ENCODE results near the gene WDR31. TPM values are rescaled to one million over a fixed set of nuclear protein-coding genes. Genes with fewer than 3 reads are reported as not detected.
"Not testable (repeated sequence)": the region's sequence is repeated elsewhere in the genome, so short reads cannot be mapped to it uniquely, and the experiment has no call there.

WDR31 gene
- total RNA-seq, 1 donor from 2014 or later, result 0.35 TPM

- no peak for TF ChIP-seq CTCF (conservative IDR thresholded peaks at IDR 0.05; ENCODE audit: low read depth, low read length)
- H3K4me3 ChIP-seq (ENCODE audit: low read depth, low read length), result no peak overlapping the region
- DNase-seq (ENCODE audit: low read depth), result no peak
These were observed 40.8 kb upstream of the WDR31 start for GRCh38 chr9:113380869-113381378.

GRCh38 chr9:113379829-113380210 is 39.7 kb upstream of the WDR31 start:
- not testable (repeated sequence) for H3K4me3 ChIP-seq (ENCODE audit: low read depth, low read length); DNase-seq (ENCODE audit: low read depth)

- H3K4me3 ChIP-seq (ENCODE audit: low read depth, low read length); DNase-seq (ENCODE audit: low read depth): not testable (repeated sequence)
These were observed 39.2 kb upstream of the WDR31 start for GRCh38 chr9:113379094-113379828.

DNA sequence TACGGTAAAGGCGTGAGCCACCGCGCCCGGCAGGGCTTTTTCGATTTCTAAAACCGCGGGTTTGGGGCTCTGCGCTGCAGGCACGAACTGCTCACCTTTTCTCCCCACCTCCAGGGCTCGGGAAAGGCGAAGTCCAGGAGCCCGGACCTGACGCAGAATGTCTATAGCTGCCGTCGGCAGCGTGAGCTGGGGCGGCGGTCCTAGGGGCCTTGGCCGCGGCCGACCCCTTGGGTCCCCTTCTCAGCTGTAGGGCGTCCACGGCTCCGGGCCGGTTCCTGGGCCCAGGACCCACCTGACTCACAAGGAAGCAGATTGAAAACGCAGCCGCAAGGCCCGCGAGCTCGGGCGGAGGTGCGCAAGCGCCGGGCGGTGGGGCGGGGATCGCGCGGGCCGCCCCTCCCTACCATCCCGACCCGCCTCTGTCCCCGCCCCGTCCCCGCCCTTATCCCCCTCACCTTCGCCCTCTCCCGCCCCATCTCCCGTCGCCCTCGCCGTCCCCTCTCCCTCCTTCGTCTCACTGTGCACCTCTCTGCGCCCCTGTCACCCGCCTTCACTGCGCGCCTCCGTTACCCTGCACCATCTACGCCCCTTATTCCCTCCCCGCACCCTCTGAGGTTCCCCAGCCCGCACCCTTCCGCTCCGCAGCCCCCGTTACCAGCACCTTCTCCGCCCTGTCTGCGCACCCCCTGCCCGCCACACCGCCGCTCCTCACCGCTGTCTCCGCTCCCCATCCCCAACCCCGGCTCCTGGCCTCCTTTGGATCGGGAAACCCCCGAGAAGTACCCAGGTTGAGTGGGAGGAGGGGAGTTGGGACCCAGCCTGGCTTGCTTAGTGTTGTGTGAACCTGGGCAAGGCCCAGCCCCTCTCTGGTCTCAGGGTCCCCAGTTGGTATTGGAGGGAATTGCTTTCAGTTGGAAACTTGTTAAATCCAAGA is 36.8 kb upstream of the WDR31 start, which contains the start of gene HDHD3:
TSS of gene HDHD3 (minus strand) at position 353 of the 934 bp plus-strand sequence. CDS start 2,632 bp downstream, outside the sequence.
- TF ChIP-seq CTCF (conservative IDR thresholded peaks at IDR 0.05; ENCODE audit: low read depth, low read length), result no peak
- peak within 1 kb of the TSS; percentile 94 for H3K4me3 ChIP-seq (ENCODE audit: low read depth, low read length)
- no peak for DNase-seq (ENCODE audit: low read depth)

GRCh38 chr9:113375057-113376023 is 35.3 kb upstream of the WDR31 start:
- no peak for DNase-seq (ENCODE audit: low read depth)
- H3K4me3 ChIP-seq (ENCODE audit: low read depth, low read length), result peak overlapping the region; percentile 60
- TF ChIP-seq CTCF (conservative IDR thresholded peaks at IDR 0.05; ENCODE audit: low read depth, low read length), result no peak

DNA sequence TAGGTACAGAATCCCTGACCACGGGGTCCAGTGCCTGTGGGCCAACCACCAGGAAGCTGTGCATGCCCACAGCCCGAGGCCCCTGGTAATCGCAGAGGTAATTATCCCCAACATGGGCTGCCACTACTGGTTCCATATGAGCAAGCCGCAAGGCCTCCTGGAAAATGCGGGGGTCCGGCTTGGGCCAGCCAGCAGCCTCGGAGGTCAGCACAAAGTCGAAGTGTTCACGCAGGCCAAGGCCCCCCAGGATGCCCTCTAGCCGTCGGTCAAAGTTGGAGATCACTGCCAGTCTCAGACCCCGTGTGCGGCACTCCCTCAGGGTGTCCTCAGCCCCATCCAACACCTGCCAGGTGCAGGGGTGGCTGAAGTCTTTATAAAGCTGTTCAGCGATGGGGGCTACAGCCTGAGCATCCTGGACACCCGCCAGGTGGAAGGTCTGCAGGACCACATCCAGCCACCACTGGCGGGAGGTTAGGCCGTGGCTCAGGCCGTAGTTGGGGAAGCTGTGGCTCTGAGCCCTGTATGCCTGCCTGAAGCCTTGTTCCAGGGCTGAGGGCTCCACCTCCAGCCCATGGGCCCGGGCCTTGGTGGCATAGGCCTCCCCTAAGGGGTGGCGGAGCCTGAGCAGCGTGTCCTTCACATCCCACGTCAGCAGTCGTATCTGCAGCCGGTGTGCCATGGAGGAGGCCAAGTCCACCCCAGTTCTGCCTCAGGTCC is 33.8 kb upstream of the WDR31 start:
- TF ChIP-seq CTCF (conservative IDR thresholded peaks at IDR 0.05; ENCODE audit: low read depth, low read length), result no peak

DNA sequence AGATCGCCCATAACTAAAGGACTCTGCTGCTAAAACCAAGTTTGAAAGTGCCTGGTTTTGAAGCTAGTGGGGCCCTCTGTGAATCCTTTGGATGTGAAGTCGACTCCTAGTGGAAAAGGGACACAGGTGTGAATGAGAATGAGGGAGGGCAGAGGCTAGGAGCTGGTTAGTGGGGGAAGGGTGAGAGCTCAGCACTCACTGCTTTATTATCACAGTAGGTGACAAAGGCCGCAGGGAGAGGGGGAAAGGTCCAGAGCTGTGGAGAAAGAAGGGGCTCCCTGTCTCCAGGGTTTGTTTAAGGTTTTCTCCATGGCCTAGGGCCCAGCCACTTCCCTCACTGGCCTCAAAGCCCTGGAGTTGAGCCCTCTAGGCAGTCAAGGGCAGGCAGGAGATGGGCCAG is 33.2 kb upstream of the WDR31 start:
- DNase-seq (ENCODE audit: low read depth), result no peak
- no peak for TF ChIP-seq CTCF (conservative IDR thresholded peaks at IDR 0.05; ENCODE audit: low read depth, low read length)
- no peak overlapping the region for H3K4me3 ChIP-seq (ENCODE audit: low read depth, low read length)

More for the DNA sequence above, 33.8 kb upstream of the WDR31 start:
- no peak for DNase-seq (ENCODE audit: low read depth)
- no peak overlapping the region for H3K4me3 ChIP-seq (ENCODE audit: low read depth, low read length)
